NCI-H82 (cell line): ENCODE data around the gene CASP3.

Experiments used
- DNase-seq: peaks from one replicate; lab custom pipeline; 2025; lab: John Stamatoyannopoulos, UW

Gene CASP3

DNA sequence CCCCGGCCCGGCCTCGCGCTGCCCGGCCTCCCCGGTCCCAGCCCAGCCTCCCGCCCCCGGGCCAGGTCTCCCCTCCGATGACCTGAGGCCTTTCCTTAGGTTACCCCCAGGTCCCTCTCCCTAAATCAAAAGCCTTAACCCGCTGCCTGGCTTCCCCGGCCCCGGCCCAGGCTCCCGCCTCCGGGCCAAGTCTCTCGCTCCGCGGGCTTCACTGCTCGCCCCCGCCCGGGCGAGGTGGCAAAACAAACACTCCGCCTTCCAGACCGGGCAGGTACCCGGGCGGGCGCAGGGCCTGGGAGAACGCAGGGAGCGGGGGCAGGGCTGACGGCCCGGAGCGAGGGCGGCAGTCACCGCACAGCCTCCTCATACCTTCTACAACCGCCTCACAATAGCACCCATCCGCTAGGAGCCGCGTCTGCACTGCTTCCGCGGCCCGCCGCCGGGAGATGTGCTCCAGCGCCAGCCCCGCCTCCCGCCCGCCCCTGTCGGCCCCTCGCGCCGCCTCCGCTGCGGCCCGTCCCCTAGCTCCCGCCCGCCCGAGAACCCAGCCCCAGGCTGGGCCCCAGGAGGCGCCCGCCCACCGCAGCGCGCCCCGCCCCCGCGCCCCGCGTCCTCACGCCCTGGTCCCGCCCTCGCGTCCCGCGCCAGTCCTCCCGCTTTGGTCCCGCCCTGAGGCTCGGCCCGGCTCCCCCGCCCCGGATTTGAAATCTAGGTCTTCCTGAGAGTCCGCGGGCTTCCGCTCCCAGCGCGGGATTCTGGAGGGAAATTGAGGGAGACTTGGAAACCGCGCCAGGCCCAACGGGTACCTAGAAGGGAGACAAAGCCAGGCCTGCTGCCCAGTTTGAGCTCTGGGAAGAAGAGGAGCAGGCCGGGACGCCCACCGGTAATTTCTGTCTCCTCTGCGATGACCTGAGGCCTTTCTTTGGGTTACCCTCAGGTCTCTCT is at the start of gene CASP3, which contains the start of gene PRIMPOL:
Gene CASP3, minus strand, starts transcription at position 422 of the 945 bp plus-strand sequence. CDS start 10,994 bp downstream, outside the sequence.
Gene PRIMPOL, plus strand, starts transcription at position 713 of the 945 bp plus-strand sequence. CDS start 7,403 bp downstream, outside the sequence.
- DNase-seq = peak; percentile 99

DNA sequence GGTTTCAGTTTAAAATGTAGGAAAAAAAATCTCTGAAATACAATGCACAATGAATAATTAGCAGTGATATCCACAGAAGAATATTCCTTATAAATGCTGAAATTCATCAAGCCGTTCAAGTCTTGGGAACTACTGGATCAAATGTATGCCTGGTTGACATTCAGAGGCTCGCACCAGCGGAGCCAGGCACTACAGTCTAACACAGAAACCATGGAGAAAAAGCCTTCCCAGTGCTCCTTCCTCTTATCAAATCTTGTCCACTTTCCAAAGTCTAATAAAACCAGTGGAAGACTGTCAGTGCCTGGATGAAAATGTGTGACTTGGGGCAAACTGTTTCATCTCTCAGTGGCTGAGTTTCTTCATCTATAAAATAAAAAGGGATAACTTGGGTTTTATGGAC is 48.7 kb upstream of the CASP3 start:
- DNase-seq = no peak

- DNase-seq = no peak
These were observed 46.1 kb upstream of the CASP3 start for GRCh38 chr4:184695178-184695896.

- DNase-seq = no peak
These were observed 45.2 kb upstream of the CASP3 start for GRCh38 chr4:184694412-184694956.

DNA sequence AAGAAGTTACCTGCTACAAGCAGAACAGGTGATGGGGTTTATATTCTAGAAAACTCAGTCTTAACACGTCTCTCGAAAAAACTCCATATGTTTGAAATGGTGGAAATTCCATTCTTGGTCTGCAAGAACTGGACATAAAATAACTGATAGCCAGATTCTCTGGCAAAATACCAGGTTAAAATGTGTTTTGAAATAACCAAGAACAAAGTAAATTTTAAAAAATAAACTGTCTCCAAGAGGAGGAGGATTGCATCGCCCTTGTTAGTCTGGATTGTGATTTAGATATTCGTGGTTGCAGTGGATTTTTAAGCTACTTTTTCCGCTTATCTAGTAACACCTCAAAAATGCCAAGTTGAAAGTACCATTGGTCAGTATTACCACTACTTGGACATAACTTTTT is 43.8 kb upstream of the CASP3 start:
- no peak for DNase-seq

GRCh38 chr4:184689681-184690080 is 40.4 kb upstream of the CASP3 start:
- no peak for DNase-seq

- no peak for DNase-seq
These were observed 39.2 kb upstream of the CASP3 start for GRCh38 chr4:184688447-184688846.

DNA sequence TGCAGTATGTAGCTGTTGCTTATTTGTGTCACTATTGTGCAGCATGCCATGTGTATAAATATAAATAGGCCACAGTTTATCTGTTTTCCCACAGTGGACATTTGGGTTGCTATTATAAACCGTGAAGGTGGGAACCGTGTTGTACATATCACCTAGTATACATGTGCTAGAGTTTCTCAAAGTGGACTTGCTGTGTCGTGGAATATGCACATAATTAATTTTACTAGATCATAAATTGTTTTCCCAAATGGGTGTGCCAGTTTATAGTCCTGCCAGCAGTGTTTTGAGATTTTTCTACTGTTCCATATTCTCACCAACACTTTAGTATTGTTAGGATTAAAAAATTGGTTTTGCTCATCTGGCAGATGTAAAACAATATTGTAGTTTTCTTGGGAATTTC is 38.8 kb upstream of the CASP3 start:
- DNase-seq = no peak

DNA sequence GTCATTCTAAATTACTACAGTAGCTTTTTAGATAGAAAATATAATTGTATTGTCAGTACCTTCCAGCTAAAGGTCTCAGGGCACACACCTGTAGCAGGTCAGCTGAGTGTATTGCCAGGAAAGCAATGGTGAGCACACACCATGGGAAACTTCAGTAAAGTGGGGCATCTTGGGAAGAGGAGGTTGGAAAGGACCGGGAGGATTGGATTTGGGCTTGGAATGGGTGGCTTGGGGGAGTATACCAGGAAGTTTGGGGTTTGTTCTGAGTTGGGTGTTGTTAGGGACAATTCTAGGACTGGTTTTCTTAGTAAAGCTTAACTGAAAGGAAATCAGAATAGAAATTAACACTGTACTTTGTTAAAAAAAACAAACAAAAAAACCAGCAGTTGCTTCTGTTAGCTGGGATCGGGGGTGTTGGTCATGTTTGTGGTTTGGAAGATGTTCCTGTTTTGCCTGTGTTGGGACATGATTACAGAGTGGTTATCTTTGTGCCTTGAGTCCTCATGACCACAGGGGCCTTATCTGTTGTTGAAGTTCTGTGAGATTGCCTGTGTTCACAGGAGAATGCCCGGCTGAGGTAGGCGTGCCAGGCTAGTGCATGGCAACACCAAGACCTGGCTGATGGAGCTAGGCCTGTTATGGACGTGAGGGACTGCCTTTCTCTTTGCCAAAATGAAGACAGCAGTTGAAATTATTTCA is 35.4 kb upstream of the CASP3 start:
- DNase-seq = no peak

- no peak for DNase-seq
These were observed 32.7 kb upstream of the CASP3 start for GRCh38 chr4:184681916-184682315.

DNA sequence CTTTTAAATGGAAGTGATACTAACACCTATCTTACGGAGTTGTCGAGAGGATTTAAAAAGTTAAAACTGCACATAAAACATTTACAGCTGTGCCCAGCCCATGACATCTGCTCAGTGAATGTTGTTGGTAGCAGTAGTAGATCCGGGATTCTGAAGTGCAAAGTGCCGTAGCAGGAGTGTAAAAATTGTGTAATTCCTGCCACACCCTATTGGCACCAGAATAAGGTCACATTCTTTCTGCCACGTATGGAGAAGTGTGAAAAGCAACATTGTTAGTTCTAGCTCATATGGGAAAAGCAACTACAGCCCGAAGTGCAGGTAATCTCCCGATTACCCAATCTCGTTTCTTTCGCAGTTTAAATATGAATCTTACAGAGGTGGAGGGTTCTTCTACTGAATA is 31.5 kb upstream of the CASP3 start:
- DNase-seq = no peak

- no peak for DNase-seq
These were observed 26.7 kb upstream of the CASP3 start for GRCh38 chr4:184675821-184676492.

DNA sequence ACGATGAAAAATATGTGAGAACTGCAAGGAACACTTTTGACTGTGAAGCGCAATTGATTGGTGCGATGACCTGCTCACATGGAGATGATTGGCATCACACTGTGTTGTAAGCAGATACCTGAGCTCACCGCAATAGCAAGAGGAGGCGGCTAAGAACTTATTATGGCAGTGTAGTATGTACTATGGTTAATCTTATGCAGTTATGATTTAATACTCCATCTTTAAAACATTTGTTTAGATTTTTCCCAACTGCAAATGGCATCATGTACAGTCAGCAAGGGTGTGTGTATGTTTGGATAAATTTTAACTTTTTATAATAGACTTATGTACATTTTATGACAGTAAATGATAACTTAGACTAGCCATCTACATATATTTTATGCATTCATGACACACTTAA is 25.8 kb upstream of the CASP3 start:
- DNase-seq = no peak

DNA sequence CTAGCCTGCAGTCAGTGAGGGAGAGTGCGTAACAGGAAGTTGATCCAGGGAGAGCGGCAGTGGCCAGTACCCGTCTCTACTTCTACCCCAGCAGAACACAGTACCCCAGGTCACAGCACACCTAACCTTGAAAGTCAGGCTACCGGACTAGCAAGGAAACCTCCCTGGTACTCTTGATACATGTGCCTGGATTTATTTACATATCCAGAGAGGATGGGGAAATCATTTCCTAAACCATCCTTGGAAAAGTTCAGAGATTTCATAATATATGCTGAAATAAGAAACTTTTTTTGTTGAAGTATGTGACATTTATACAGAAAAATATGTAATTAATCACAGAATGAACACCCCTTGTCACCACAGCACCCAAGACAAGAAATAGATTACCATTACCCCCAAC is 24.8 kb upstream of the CASP3 start:
- no peak for DNase-seq

DNA sequence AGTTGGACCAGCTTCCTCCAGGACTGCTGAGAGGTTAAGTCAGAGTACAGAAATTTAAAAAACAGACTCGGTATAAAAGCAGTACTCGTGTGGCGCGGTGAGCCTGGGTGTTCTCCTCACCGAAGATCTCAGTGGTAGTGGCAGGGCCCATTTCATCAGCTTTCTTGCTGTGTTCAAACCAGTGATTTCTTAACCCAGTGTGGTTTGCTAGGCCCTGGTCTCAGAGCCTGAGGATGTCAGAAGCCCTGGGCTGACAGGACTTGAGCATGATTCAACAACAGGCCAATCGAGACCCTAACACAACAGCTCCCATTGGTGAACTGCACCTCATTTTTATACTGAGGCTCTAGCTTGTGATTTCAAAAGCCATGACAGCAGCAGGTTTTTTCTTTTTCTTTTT is 23.5 kb upstream of the CASP3 start:
- DNase-seq = no peak

DNA sequence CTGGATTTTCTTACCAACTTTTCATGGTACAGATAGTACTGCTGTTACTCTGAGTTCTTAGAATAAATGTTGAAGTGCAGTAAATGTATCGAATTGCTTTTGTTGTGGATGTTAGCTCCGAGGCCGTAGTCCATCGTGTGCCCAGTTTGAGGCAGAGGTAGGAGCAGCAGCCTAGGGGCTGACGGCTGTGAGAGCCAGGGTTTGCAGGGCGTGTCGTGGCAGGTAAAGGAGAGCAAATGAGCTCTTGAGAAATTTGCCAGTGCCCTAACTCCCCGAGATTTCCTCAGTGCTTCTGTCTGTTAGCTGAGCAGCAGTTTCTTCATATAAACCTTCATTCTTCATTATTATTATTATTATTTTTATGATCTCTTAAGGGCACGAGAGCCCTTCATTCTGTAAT is 21.9 kb upstream of the CASP3 start:
- no peak for DNase-seq

- peak; percentile 9 for DNase-seq
These were observed 20.0 kb upstream of the CASP3 start for GRCh38 chr4:184669251-184669650.

GRCh38 chr4:184668511-184669114 is 19.4 kb upstream of the CASP3 start:
- DNase-seq = no peak

GRCh38 chr4:184668096-184668495 is 18.8 kb upstream of the CASP3 start:
- DNase-seq = no peak

DNA sequence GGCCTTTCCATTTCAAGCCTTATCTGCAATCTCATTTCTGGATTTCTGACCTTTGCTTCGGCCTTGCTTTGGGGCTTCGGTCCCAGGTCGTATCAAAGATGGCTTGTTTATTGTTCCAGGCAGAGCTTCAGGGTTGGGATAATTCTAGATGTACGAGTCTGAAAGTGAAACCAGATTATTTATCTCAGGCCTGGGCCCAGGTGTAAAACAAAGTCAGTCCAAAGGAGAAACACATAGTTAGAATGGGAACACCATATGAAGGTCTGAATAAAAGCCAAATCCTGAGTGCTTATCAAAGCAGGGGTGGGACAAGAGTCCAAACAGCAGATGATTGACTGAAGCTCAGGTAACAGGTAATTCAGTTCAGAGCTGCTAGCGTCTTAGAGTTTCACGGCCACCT is 17.4 kb upstream of the CASP3 start:
- no peak for DNase-seq
